ENCODE results near the gene MAPRE3.

MAPRE3 gene

GRCh38 chr2:26983746-26984145, 13.3 kb downstream of the MAPRE3 start:
- no peak for DNase-seq (ENCODE audit: low read depth in 2 of 2)

DNA sequence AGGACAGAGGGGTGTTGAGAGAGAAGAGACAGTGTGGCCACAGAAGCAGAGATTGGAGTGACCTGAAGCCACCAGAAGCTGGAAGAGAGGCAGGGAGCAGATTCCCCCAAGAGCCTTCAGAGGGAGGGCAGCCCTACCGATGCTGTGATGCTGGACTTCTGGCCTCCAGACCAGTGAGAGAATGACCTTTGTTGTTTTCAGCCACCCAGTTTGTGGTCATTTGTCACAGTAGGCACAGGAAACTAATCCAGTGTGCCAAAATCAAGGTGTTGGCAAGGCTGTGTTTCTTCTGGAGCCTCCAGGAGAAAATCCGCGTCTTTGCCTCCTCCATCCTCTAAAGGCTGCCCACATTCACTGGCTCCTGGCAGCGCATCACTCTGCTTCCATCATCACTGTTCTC, 15.4 kb downstream of the MAPRE3 start:
- no peak for DNase-seq (ENCODE audit: low read depth in 2 of 2)

DNA sequence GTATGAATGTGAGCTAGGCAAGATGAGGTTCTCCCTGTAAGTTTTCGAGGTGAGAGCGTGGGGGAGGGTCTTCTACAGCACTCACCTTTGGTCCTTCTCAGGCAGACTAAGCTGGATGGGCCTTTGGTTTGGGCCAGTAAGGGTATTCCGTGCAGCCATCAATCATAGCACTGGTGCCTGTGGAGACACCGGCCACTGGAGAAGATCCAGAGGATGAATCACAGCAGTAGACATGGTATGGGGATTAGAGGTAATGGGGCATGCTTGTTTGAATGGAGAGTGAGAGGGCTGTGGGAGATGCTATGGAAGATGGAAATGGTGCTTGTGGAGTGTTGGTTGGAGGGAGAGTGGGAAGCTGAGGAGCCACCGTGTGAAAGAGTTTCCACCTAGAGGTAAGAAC, 16.1 kb downstream of the MAPRE3 start:
- no peak for DNase-seq (ENCODE audit: low read depth in 2 of 2)

DNA sequence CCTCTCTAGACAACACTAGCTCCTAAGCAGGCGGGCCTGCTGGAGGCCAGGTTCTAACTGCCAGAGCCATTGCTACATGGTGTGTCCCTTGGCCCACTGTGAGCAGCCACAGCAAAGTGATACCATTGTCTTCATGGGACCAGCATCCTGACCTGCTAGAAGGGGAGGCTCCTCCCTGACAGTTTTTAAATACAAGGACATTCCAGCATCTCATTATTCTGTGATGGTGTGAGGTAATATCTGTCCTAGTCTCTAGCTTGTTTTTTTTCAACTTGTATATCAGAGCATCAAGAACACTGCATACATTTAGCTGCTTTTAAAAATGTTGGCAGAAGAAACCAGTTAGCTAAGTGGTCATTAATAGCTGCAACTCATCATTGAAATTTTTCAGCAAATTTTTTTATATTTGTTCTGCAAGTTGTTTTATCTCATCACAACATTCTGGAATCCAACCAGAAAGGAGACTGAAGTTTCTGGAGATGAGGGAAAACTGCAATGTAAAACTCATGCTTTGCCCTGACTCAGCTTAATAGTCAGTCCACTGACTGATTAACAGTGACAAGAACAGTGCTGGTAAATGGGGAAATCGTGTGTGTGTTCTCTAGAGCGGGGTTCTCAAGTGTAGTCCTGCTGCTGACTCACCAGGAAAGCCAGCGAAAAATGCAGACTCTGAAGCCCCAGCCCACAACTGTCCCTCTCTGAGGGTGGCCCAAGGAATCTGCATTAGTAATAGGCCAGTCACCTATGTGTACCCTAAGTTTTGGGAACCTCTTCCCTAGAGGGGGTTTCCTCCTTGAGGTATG, 17.8 kb downstream of the MAPRE3 start:
- DNase-seq (ENCODE audit: low read depth in 2 of 2), result no peak

- no peak for DNase-seq (ENCODE audit: low read depth in 2 of 2)
These were observed 18.7 kb downstream of the MAPRE3 start for GRCh38 chr2:26989156-26989555.

DNA sequence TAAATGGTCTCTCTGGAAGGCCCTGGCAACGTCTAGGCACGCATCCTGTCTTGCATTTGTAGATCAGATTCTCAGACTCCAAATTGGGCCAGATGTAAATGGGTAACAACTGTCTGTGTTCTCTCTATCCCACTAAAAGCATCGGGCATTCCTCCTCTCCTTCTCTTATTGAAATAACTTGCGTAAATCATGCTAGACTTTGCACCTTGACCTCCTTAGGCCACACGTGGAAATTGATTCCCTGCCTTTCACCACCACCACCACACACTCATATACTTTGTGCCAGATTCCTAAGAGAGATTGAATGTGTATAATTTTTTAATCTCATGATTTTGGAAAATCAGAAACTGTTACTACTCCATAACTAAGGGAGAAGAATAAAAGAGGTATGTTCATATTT, 21.3 kb downstream of the MAPRE3 start:
- DNase-seq (ENCODE audit: low read depth in 2 of 2), result no peak

- DNase-seq (ENCODE audit: low read depth in 2 of 2), result no peak
These were observed 23.3 kb downstream of the MAPRE3 start for GRCh38 chr2:26993768-26994167.

GRCh38 chr2:26994983-26995382, 24.5 kb downstream of the MAPRE3 start:
- no peak for DNase-seq (ENCODE audit: low read depth in 2 of 2)

- no peak for DNase-seq (ENCODE audit: low read depth in 2 of 2)
These were observed 27.0 kb downstream of the MAPRE3 start for GRCh38 chr2:26997394-26997793.

- no peak for DNase-seq (ENCODE audit: low read depth in 2 of 2)
These were observed 27.9 kb downstream of the MAPRE3 start for GRCh38 chr2:26998323-26998722.

GRCh38 chr2:27000228-27000627, 29.8 kb downstream of the MAPRE3 start:
- no peak for DNase-seq (ENCODE audit: low read depth in 2 of 2)

DNA sequence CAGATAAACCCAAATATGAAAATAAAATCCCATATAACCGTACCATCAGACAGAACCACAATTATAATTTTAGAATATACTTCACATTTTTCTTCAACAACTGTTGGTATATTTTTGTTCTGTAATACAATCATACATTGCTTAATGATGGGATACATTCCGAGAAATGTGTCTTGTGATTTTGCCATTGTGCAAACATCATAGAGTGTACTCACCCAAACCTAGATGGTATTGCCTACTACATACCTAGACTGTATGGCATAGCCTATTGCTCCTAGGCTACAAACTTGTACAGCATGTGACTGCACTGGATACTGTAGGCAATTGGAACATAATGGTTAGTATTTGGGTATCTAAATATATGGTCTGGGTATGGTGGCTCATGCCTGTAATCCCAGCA, 30.6 kb downstream of the MAPRE3 start:
- no peak for DNase-seq (ENCODE audit: low read depth in 2 of 2)

DNA sequence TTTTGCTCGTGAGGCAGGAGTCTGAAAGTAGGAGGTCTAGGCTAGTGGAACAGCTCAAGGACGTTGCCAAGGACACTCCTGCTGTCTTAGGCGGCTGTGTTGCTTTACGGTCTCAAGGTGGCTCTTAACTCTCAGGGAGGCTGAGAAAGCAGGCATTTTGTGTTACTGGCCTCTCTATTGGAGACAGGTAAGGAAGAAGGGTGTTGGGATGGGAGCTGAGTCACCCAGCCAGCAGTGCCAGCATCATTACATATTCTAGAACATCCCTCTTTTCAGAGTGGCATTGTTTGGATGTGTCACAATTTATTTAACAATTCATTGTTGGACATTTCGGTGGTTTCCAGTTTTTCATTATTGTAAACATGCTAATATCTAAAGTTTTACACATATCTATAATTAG, 31.5 kb downstream of the MAPRE3 start:
- no peak for DNase-seq (ENCODE audit: low read depth in 2 of 2)

DNA sequence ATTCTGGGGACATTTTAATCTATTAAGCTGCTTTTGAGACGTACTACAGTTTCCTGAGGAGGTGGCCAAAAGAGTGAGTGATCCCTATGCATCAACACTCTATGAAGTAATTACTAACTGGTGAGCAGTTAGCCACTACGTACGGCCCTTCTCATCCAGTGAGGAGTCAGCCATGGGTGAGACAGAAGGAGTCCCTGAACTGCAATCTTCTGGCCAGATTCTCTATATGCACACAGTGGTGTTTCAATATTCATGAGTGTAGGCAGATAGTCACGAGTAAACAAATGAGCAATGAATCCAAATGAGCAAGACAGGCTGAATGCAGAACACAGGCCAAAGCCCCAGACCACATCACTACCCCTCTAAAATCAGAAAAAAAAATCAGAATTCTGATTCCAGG, 32.6 kb downstream of the MAPRE3 start:
- no peak for DNase-seq (ENCODE audit: low read depth in 2 of 2)

DNA sequence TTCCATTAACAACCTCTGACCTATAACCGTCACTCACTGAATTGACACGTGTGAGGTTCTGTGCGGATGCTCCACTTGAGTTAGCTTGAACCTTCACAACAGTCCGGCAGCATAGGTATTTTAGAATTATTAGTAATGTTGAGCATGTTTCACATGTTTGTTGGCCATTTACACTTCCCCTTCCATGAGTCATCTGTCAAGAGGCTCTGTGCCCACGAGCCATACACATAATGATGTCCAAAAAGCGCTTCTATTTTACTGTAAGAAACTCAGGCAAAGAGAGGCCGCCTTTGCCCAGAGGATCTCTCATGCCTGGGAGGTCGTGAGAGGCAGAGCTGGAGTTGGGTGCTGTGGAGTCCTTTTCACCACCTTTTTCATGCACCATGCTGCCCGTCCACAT, 33.4 kb downstream of the MAPRE3 start:
- DNase-seq (ENCODE audit: low read depth in 2 of 2), result no peak

- no peak for DNase-seq (ENCODE audit: low read depth in 2 of 2)
These were observed 36.4 kb downstream of the MAPRE3 start for GRCh38 chr2:27006602-27007415.

GRCh38 chr2:27007416-27008374, 37.3 kb downstream of the MAPRE3 start:
- DNase-seq (ENCODE audit: low read depth in 2 of 2), result no peak

- no peak for DNase-seq (ENCODE audit: low read depth in 2 of 2)
These were observed 38.2 kb downstream of the MAPRE3 start for GRCh38 chr2:27008678-27009077.

DNA sequence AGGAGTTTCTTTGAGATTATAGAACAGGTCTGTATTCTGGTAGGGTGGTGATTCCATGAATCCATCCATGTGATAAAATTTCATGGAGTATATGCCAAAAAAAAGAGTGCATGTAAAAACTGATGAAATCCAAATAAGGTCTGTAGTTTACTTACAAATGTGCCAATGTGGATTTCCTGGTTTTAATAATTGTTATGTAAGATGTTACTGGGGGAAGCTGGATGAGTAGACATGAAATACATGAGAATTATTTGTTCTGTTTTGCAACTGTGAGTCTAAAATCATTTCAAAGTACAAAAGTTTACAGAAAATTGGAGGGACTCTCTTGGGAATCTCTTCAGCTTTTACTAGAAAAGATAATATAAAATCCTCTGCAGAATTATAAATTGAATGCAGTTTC, 38.6 kb downstream of the MAPRE3 start:
- DNase-seq (ENCODE audit: low read depth in 2 of 2), result no peak

GRCh38 chr2:27009716-27010115, 39.3 kb downstream of the MAPRE3 start:
- DNase-seq (ENCODE audit: low read depth in 2 of 2), result no peak

DNA sequence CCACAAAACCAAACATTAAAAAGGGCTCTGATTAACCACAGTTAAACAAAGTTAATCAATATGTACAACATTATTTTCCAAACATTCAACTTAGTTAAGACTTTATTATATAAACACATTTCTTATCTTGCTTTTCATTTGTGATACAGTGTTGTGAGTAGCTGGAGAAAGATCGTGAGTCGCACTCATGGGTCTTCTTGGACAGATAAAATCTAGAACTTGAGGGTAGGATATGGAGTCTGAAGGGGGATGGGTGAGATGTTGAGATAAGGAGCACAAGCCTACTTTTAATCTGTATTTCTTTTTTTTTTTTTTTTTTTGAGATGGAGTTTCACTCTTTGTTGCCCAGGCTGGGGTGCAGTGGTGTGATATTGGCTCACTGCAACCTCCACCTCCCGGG, 39.7 kb downstream of the MAPRE3 start:
- DNase-seq (ENCODE audit: low read depth in 2 of 2), result no peak

DNA sequence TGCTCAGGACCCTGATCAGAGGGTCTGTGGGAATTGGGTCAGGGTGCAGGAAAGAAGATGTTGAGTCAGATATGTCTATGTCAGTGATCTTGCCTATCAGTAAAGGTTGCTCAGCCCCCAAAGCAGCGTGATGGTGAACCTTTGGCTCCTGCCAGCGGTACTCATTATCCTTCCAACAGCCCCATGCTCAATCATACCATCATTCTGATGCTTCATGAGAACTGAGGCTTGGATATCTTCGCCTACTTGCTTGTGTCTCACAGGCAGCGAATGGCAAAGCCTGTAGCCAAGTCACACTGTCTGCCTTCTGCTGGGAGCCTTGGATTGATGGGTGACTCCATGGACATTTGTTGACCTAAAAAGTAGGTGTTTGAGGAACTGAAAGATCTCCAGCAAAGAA, 43.3 kb downstream of the MAPRE3 start:
- no peak for DNase-seq (ENCODE audit: low read depth in 2 of 2)
